Right lobe of liver (tissue), 6 donors: Measurements from ENCODE around the gene TTC24. TPM values are rescaled to one million over a fixed set of nuclear protein-coding genes. Genes with fewer than 3 reads are reported as not detected.

Source experiments
- ATAC-seq, 4 donors: fragments of 200-7000 bp; cut with Tn5 transposase; one replicate each; pipeline ENCODE4 v1.9.1; 2020; ENCODE audit warnings: mild to moderate bottlenecking in 4 of 4, moderate library complexity in 4 of 4
- DNase-seq, 3 donors: peaks; one replicate each; pipeline ENCODE4 v3.0.0-alpha.2; 2020
- H3K27ac ChIP-seq, 3 donors: fragments of 200-600 bp; one replicate each; pipeline ENCODE4 v1.8.0; 2022
- H3K27me3 ChIP-seq, 2 donors: fragments of 200-600 bp; one replicate each; pipeline ENCODE4 v1.8.0; 2022
- H3K36me3 ChIP-seq, 4 donors: fragments of 200-600 bp; sonication (generic) in 1 of 4; one replicate each; pipeline versions ENCODE4 v1.5.1 to v1.8.0; 2017 to 2022; ENCODE audit warnings: control low read depth in 1 of 4
- H3K4me1 ChIP-seq, 4 donors: fragments of 200-600 bp; sonication (generic) in 1 of 4; one replicate each; pipeline versions ENCODE4 v1.5.1 to v1.8.0; 2017 to 2022; ENCODE audit warnings: control low read depth in 1 of 4
- H3K4me3 ChIP-seq, 3 donors: fragments of 200-600 bp; one replicate each; pipeline ENCODE4 v1.8.0; 2022
- H3K9me3 ChIP-seq, 4 donors: fragments of 200-600 bp; sonication (generic) in 1 of 4; one replicate each; pipeline versions ENCODE4 v1.5.1 to v1.8.0; 2017 to 2022; ENCODE audit warnings: control low read depth in 1 of 4
- POLR2A ChIP-seq: fragments of 450-650 bp; IDR thresholded peaks from one replicate; pipeline ENCODE4 v1.6.1; 2017; ENCODE audit warnings: antibody characterized with exemption, mild to moderate bottlenecking
- WGBS: methylation state at CpG from one replicate; pipeline ENCODE4 v1.1.6; 2018; ENCODE audit warnings: low coverage, low lambda C conversion rate; ENCODE audit not compliant: insufficient coverage; ENCODE audit errors: missing lambda C conversion rate; 5-methylcytosine and 5-hydroxymethylcytosine counted together
- intact Hi-C, 2 donors: fragments of 100-400 bp; cut with DNase I; formaldehyde crosslinking; loops; one replicate each; pipeline versions ENCODE4 v1.11.2 to v1.14.1; 2022
- total RNA-seq, 6 experiments: library from RNA; depleted of rRNA in 2 of 6; stranded (reverse); fragments of >200 nt in 2 of 6; fragmentation: NEBNext Ultra II Directional in 3 of 6; extraction: Animal tissue kit (Norgen Biotek cat#: 25700) in 3 of 6; gene quantifications; one replicate each; pipeline versions ENCODE4 v1.1.0 to v1.2.4, GENCODE V29; 2016 to 2023
- TF ChIP-seq, protein P1 (sequence below), 4 donors: fragments of 200-600 bp in 3 of 4; fragments of 450-650 bp in 1 of 4; IDR thresholded peaks; one replicate each; pipeline versions ENCODE4 v1.5.1 to v1.8.0; 2016 to 2022; ENCODE audit warnings: antibody characterized with exemption in 4 of 4, mild to moderate bottlenecking in 2 of 4
- donor health status: DM: no; HTN: yes; CAD: no.
- donor health status: DM: no; HTN: no; CAD: no.
- donor health status: DM: no; HTN: no; CAD: no.
- donor health status: DM: no; HTN: yes; CAD: no.
- donor health status: DM: no; HTN: yes; CAD: no.

The TTC24 gene
- total RNA-seq, 6 experiments from 2014 or later, result 0.31 TPM; not detected in 5

DNA sequence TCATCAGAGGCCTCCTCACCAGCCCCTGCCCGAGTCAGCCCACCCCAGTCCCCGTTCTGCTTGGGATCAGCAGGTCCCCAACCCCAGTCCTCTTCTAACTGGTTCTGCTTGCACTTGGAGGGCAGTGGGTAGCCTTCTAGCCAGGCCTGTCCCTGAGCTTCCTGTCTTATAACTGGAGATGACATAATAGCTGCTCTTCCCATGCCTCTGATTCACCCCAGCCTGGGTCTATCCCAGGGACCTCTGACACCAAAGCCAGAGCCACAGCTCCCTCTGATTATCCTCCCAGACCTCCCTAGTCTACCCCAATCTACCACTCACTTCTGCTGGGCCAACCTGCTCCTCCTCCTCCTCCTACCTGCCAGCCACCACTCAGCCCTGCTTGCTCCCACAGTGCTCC, 38.6 kb upstream of the TTC24 start:
- ATAC-seq, result peak in 1 of 4 donors; percentile 57
- TF ChIP-seq, protein P1, sequence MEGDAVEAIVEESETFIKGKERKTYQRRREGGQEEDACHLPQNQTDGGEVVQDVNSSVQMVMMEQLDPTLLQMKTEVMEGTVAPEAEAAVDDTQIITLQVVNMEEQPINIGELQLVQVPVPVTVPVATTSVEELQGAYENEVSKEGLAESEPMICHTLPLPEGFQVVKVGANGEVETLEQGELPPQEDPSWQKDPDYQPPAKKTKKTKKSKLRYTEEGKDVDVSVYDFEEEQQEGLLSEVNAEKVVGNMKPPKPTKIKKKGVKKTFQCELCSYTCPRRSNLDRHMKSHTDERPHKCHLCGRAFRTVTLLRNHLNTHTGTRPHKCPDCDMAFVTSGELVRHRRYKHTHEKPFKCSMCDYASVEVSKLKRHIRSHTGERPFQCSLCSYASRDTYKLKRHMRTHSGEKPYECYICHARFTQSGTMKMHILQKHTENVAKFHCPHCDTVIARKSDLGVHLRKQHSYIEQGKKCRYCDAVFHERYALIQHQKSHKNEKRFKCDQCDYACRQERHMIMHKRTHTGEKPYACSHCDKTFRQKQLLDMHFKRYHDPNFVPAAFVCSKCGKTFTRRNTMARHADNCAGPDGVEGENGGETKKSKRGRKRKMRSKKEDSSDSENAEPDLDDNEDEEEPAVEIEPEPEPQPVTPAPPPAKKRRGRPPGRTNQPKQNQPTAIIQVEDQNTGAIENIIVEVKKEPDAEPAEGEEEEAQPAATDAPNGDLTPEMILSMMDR (IDR thresholded peaks at IDR 0.05), result no peak
- no peak for TF ChIP-seq POLR2A
- DNase-seq, result no peak
- no peaks in the 10 kb centered on the region for H3K9me3 ChIP-seq
- H3K36me3 ChIP-seq, result no peaks in the 10 kb centered on the region
- no peaks in the 10 kb centered on the region for H3K4me1 ChIP-seq
- H3K27ac ChIP-seq, result no peak overlapping the region
- WGBS, result 94% methylated on average over 2 of the region's 2 CpGs
- intact Hi-C loops, result no loop called here
- no peak overlapping the region for H3K4me3 ChIP-seq
- no peaks in the 10 kb centered on the region for H3K27me3 ChIP-seq

DNA sequence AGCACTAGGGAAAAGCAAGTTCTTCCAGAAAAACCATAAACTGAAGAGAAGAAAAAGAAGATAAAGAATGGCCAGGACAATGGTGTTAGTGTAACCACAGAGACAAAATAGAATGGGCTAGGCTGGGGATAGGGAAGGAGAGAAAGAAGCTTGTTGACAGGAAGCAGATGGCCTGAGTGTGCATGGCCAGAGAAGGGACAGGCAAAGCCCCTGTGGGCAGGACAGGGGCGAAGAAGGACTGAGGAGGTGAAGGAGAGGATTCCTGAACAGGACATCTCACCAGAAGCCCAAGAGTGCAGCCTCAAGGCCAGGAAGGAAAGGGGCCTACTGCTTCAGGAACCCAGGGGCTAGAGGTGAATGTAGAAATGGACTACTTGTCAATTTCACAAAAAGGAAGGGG, 36.5 kb upstream of the TTC24 start:
- no peaks in the 10 kb centered on the region for H3K4me1 ChIP-seq
- no peak overlapping the region for H3K27ac ChIP-seq
- intact Hi-C loops, result no loop called here
- H3K27me3 ChIP-seq, result no peaks in the 10 kb centered on the region
- DNase-seq (no peak), ATAC-seq (no peak)
- 60% methylated on average over 1 of the region's 1 CpG for WGBS
- no peaks in the 10 kb centered on the region for H3K36me3 ChIP-seq
- no peaks in the 10 kb centered on the region for H3K9me3 ChIP-seq
- no peak overlapping the region for H3K4me3 ChIP-seq
- TF ChIP-seq POLR2A, result no peak
- TF ChIP-seq, protein P1 (IDR thresholded peaks at IDR 0.05), result no peak

DNA sequence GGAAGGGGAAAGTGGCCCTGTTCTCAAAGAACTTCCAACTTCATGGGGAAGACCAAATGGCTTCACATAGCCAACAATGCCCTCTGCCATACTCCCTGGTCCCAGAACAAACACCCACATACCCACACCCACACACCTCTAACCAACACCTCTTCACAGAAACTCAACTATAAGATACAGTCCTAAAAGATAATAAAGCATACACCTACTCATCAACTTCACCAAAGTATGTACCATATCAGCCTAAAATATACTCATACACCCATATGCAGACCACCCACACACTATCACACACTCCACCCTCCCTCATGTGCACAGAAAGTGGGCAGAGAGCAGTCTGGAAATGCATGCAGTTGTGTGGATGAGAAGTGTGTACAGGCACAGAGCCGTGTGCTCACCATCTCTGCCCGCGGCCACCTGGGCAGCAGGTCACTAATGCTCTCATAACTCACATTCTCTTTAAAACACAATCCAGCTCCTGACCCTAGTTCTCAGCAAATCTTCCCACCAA, 34.9 kb upstream of the TTC24 start:
- TF ChIP-seq POLR2A, result no peak
- TF ChIP-seq, protein P1 (IDR thresholded peaks at IDR 0.05), result no peak
- intact Hi-C loops, result no loop called here
- H3K9me3 ChIP-seq, result no peaks in the 10 kb centered on the region
- H3K4me1 ChIP-seq, result no peaks in the 10 kb centered on the region
- H3K4me3 ChIP-seq, result no peak overlapping the region
- DNase-seq, result no peak
- no peaks in the 10 kb centered on the region for H3K36me3 ChIP-seq
- no peak overlapping the region for H3K27ac ChIP-seq
- H3K27me3 ChIP-seq, result no peaks in the 10 kb centered on the region
- WGBS, result 100% methylated on average over 3 of the region's 3 CpGs
- no peak for ATAC-seq

DNA sequence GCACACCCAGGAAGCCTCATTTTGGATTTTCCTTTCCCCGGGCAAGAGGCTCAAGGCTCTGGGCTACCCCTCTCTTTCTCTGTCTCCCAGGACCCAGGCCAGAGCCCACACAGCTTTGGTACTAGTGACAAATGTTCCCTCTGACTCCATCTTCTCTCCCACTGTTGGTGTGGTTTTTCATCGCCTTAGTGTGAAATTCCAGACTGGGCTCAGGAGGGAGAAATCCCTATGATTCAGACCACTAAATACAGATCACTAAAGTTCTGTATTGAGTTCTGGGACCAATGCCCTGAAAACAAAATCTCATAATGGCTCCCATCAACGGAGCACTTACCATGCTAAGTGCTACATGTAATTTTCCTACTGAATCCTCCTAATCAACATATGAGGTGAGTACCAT, 33.3 kb upstream of the TTC24 start:
- H3K27ac ChIP-seq, result no peak overlapping the region
- ATAC-seq (no peak), DNase-seq (no peak)
- no peaks in the 10 kb centered on the region for H3K36me3 ChIP-seq
- intact Hi-C loops, result no loop called here
- no peaks in the 10 kb centered on the region for H3K4me1 ChIP-seq
- no peaks in the 10 kb centered on the region for H3K27me3 ChIP-seq
- no peaks in the 10 kb centered on the region for H3K9me3 ChIP-seq
- H3K4me3 ChIP-seq, result no peak overlapping the region
- no peak for TF ChIP-seq POLR2A
- TF ChIP-seq, protein P1 (IDR thresholded peaks at IDR 0.05), result no peak
- WGBS, result 100% methylated on average over 2 of the region's 3 CpGs

DNA sequence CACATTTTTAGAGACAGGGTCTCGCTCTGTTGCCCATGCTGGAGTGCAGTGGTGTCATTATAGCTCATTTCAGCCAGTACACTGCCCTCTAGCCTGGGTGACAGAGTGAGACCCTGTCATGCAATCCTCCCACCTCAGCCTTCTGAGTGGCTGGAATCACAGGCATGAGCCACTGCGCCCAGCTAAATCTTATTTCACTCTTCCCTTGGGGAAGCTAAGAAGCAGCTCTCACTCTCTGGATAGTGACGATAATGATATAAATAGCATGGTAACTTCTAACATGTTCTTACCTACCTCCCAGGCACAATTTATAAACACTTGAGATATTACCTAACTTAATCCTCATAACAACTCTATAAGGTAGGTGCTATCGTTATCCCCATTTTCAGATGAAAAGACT, 32.1 kb upstream of the TTC24 start:
- ATAC-seq, result no peak
- TF ChIP-seq, protein P1 (IDR thresholded peaks at IDR 0.05), result no peak
- no peak for TF ChIP-seq POLR2A
- H3K36me3 ChIP-seq, result no peaks in the 10 kb centered on the region

More for the DNA sequence above, 32.1 kb upstream of the TTC24 start:
- Histone ChIP-seq H3K4me1 (no peaks in the 10 kb centered on the region), H3K27me3 (no peaks in the 10 kb centered on the region), H3K27ac (no peak overlapping the region), H3K9me3 (no peaks in the 10 kb centered on the region), H3K4me3 (no peak overlapping the region)
- intact Hi-C loops, result no loop called here
- WGBS, result 96% methylated on average over 4 of the region's 4 CpGs
- no peak for DNase-seq
